NCI-H748 (cell line): ENCODE results near the gene UBAC2.
"Not testable (repeated sequence)": the region's sequence is repeated elsewhere in the genome, so short reads cannot be mapped to it uniquely, and the experiment has no call there.

ENCODE experiments used
- DNase-seq: peaks from one replicate; lab custom pipeline; 2025; ENCODE audit not compliant: unreplicated experiment; lab: John Stamatoyannopoulos, UW

Gene UBAC2

GRCh38 chr13:99182439-99182838 is 18.2 kb upstream of the UBAC2 start:
- no peak for DNase-seq

- DNase-seq, result no peak
These were observed 15.0 kb upstream of the UBAC2 start for GRCh38 chr13:99185606-99186005.

- no peak for DNase-seq
These were observed 10.3 kb upstream of the UBAC2 start for GRCh38 chr13:99190147-99190985.

- DNase-seq, result peak; percentile 33
These were observed 9.2 kb upstream of the UBAC2 start for GRCh38 chr13:99191336-99191899.

GRCh38 chr13:99191900-99192399 is 8.7 kb upstream of the UBAC2 start:
- peak; percentile 24 for DNase-seq

GRCh38 chr13:99192480-99192879 is 8.2 kb upstream of the UBAC2 start:
- no peak for DNase-seq

- DNase-seq, result no peak
These were observed 7.5 kb upstream of the UBAC2 start for GRCh38 chr13:99193152-99193551.

- DNase-seq, result no peak
These were observed 4.1 kb upstream of the UBAC2 start for GRCh38 chr13:99196466-99197116.

- DNase-seq, result peak; percentile 27
These were observed 3.5 kb upstream of the UBAC2 start for GRCh38 chr13:99197117-99197651.

- DNase-seq, result no peak
These were observed 868 bp upstream of the UBAC2 start for GRCh38 chr13:99199541-99200431.

GRCh38 chr13:99203601-99204579 is 3.2 kb downstream of the UBAC2 start:
- no peak for DNase-seq

GRCh38 chr13:99205621-99206220 is 5.1 kb downstream of the UBAC2 start:
- DNase-seq, result no peak

- DNase-seq, result no peak
These were observed 5.6 kb downstream of the UBAC2 start for GRCh38 chr13:99206226-99206625.

- DNase-seq, result no peak
These were observed 6.2 kb downstream of the UBAC2 start for GRCh38 chr13:99206873-99207272.

- DNase-seq, result no peak
These were observed 6.9 kb downstream of the UBAC2 start for GRCh38 chr13:99207511-99207910.

- no peak for DNase-seq
These were observed 7.5 kb downstream of the UBAC2 start for GRCh38 chr13:99208185-99208584.

- no peak for DNase-seq
These were observed 8.3 kb downstream of the UBAC2 start for GRCh38 chr13:99208845-99209527.

- DNase-seq, result not testable (repeated sequence)
These were observed 10.0 kb downstream of the UBAC2 start for GRCh38 chr13:99210627-99211026.
